ENCODE data around the gene PRKCH. TPM values are rescaled to one million over a fixed set of nuclear protein-coding genes. Genes with fewer than 3 reads are reported as not detected.

Gene PRKCH
- total RNA-seq, 2 experiments from 2014 or later, result 318 to 343 TPM

GRCh38 chr14:61392297-61392696 lies 70.9 kb downstream of the PRKCH start:
- H3K27me3 Mint-ChIP-seq (ENCODE audit: low read depth), result no peaks in the 10 kb centered on the region
- no peak for DNase-seq
- H3K4me1 Mint-ChIP-seq (ENCODE audit: low read depth), result peaks cover 13% of the 10 kb centered on the region
- ChIA-PET POLR2A (no interaction called here), CTCF (no interaction called here)
- H3K36me3 Mint-ChIP-seq (ENCODE audit: low read depth), result peaks cover 74% of the 10 kb centered on the region
- H3K27ac Mint-ChIP-seq, result peak overlapping the region; percentile 23
- H3K9me3 Mint-ChIP-seq (ENCODE audit: insufficient read depth), result no peaks in the 10 kb centered on the region
- ATAC-seq, result no peak
- peak overlapping the region; percentile 23 for H3K4me3 Mint-ChIP-seq

DNA sequence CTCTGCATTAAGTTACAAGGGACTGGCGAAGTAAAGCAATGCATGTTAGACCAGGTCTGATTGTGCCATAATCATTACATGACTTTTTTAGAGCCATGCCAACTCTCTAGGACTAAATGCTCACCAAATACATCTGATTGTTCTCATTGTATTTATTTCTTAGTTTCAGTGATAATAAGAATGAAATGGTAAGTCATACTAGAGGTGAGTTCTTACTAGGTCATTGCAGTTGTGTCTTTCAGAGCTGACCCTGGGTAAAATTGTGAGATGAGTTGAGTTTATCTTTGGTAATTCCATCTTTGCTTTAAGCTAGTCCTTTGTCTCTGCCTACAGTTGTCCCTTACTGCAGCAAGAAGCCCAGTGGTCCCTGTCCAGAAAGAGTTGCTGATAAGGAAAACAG lies 73.2 kb downstream of the PRKCH start:
- no peak for ATAC-seq
- CTCF ChIA-PET, result interaction anchor here (1.1 to 2.1 kb wide), 6 partner anchors 12 to 125 kb away, joined by 3 to 6 read pairs (median 3); no protein-coding TSS in a partner anchor
- peak overlapping the region; percentile 13 for H3K4me3 Mint-ChIP-seq

DNA sequence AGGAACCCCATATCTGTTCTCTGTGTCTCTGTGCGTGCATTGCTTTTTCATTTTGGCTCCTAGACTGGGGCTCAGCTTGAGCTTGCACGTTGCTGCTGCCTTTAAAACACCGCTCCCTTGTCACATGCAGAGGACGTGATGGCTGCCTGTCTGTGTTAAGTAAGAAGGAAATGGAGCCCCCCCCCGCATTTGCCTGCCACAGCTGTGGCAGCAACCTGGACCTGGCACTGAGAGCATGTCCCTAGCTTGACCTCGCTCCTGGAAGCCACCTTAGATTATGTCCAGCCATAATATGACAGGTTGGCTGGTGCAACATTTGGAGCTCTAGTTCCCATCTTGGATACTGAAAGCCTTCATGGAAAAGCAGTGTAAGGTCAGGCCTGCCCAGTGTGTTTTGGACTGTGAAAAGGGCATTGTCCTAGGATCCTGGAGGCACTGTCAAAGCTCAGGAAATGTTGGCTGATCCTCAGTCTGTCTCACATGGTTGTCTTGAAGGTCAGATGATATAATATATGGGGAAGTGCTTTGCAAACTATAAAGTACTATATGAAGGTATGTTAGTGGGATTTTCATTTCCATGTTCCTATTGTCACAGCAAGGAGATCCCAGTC lies 73.8 kb downstream of the PRKCH start:
- POLR2A ChIA-PET, result interaction anchor here (1.1 to 1.4 kb wide), 3 partner anchors 8 to 13 kb away, joined by 3 to 4 read pairs (median 4); no protein-coding TSS in a partner anchor
- Mint-ChIP-seq H3K4me3 (no peak overlapping the region), H3K4me1 (ENCODE audit: low read depth) (peaks cover 40% of the 10 kb centered on the region), H3K36me3 (ENCODE audit: low read depth) (peaks cover 83% of the 10 kb centered on the region), H3K27ac (peak overlapping the region; percentile 78), H3K9me3 (ENCODE audit: insufficient read depth) (no peaks in the 10 kb centered on the region), H3K27me3 (ENCODE audit: low read depth) (no peaks in the 10 kb centered on the region)
- no peak for DNase-seq
- ATAC-seq, result no peak
- CTCF ChIA-PET, result interaction anchor here (1.0 to 2.6 kb wide), 7 partner anchors 13 to 442 kb away, joined by 3 to 5 read pairs (median 3); no protein-coding TSS in a partner anchor

More for the DNA sequence above, 73.2 kb downstream of the PRKCH start:
- Mint-ChIP-seq H3K9me3 (ENCODE audit: insufficient read depth) (no peaks in the 10 kb centered on the region), H3K27me3 (ENCODE audit: low read depth) (no peaks in the 10 kb centered on the region), H3K4me1 (ENCODE audit: low read depth) (peaks cover 33% of the 10 kb centered on the region), H3K27ac (peak overlapping the region; percentile 78), H3K36me3 (ENCODE audit: low read depth) (peaks cover 82% of the 10 kb centered on the region)
- POLR2A ChIA-PET, result interaction anchor here (1.1 to 1.2 kb wide), 2 partner anchors 9 to 14 kb away, joined by 3 to 4 read pairs; no protein-coding TSS in a partner anchor
- DNase-seq, result no peak

DNA sequence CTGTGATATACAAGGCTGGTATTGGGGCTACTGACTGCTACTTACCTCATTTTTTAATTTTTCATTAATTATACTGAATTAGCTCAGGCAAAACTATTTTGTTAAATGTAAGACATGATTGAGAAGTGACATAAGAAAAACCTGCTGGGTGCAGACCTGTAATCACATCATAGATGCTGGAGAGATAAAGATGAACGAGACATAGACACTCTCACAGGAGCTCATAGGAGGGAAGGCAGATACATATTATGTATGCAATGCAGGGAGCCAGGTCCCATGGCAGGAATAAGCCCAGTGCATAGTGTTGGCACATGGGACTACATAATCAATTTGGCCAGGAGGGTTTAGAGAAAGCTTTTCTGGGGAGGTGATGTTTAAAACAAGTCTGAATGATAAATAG lies 74.9 kb downstream of the PRKCH start:
- DNase-seq, result no peak
- H3K27ac Mint-ChIP-seq, result peak overlapping the region; percentile 68
- no peak overlapping the region for H3K4me3 Mint-ChIP-seq
- CTCF ChIA-PET, result interaction anchor here (0.7 to 2.6 kb wide), 5 partner anchors 12 to 441 kb away, joined by 3 to 5 read pairs (median 4); no protein-coding TSS in a partner anchor
- no peaks in the 10 kb centered on the region for H3K27me3 Mint-ChIP-seq (ENCODE audit: low read depth)
- peak; percentile 47 for ATAC-seq
- H3K9me3 Mint-ChIP-seq (ENCODE audit: insufficient read depth), result no peaks in the 10 kb centered on the region
- peaks cover 87% of the 10 kb centered on the region for H3K36me3 Mint-ChIP-seq (ENCODE audit: low read depth)
- H3K4me1 Mint-ChIP-seq (ENCODE audit: low read depth), result peaks cover 51% of the 10 kb centered on the region
- POLR2A ChIA-PET, result interaction anchor here (1.4 kb wide), 1 partner anchor 11 kb away, joined by 4 read pairs; no protein-coding TSS in a partner anchor

DNA sequence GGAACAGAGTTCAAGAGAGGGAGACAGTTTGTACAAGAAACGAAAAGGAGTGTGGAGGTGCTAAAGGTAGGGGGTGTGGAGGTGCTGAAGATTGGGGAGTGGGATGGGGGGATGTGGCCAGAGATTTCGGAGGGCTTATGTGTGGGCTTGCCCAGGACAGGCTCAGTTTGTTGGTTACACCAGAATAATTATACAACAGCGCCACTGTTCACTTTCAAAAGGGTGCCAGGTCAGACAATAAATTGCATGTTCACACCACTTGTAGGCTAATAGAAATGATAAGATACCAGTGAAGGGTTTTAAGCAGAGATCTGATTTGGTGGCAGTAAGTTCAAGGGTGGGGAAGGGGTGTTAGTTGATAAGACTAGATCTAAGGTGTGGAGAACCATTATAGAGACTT lies 75.3 kb downstream of the PRKCH start:
- H3K27ac Mint-ChIP-seq, result peak overlapping the region; percentile 68

DNA sequence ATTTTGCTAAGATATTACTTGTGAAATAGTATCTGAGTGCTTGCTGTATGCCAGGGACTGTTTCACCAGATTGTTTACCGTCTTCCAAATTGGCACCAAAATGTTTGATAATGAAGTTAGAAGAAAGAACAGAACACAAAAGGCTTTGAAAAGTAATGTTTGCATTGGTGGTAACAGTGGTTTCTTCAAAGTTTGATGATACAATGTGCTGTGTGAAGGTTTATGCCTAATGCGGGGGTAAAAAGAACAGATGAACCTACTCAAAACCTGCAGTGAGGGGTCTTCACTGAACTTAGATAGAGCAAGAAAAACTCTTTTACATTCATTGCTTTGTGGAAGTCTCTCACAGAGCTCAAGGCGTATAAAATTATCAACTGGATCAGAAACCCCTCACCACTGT lies 76.2 kb downstream of the PRKCH start:
- Mint-ChIP-seq H3K4me1 (ENCODE audit: low read depth) (peaks cover 60% of the 10 kb centered on the region), H3K27ac (peak overlapping the region; percentile 79), H3K36me3 (ENCODE audit: low read depth) (peaks cover 83% of the 10 kb centered on the region), H3K4me3 (peak overlapping the region; percentile 9), H3K9me3 (ENCODE audit: insufficient read depth) (no peaks in the 10 kb centered on the region), H3K27me3 (ENCODE audit: low read depth) (no peaks in the 10 kb centered on the region)
- POLR2A ChIA-PET, result interaction anchor here (0.8 to 1.0 kb wide), 4 partner anchors 9 to 32 kb away, joined by 3 to 4 read pairs (median 3); no protein-coding TSS in a partner anchor
- DNase-seq, result no peak
- CTCF ChIA-PET, result interaction anchor here (2.9 kb wide), 1 partner anchor 12 kb away, joined by 10 read pairs; no protein-coding TSS in a partner anchor
- ATAC-seq, result peak; percentile 15

More for the DNA sequence above, 75.3 kb downstream of the PRKCH start:
- Mint-ChIP-seq H3K36me3 (ENCODE audit: low read depth) (peaks cover 87% of the 10 kb centered on the region), H3K4me1 (ENCODE audit: low read depth) (peaks cover 55% of the 10 kb centered on the region), H3K9me3 (ENCODE audit: insufficient read depth) (no peaks in the 10 kb centered on the region), H3K4me3 (no peak overlapping the region), H3K27me3 (ENCODE audit: low read depth) (no peaks in the 10 kb centered on the region)
- ATAC-seq (no peak), DNase-seq (no peak)
- POLR2A ChIA-PET, result interaction anchor here (1.0 to 1.4 kb wide), 2 partner anchors 11 to 21 kb away, joined by 3 to 4 read pairs; no protein-coding TSS in a partner anchor
- CTCF ChIA-PET, result interaction anchor here (1.0 to 2.6 kb wide), 3 partner anchors 14 to 441 kb away, joined by 3 to 5 read pairs (median 4); no protein-coding TSS in a partner anchor

DNA sequence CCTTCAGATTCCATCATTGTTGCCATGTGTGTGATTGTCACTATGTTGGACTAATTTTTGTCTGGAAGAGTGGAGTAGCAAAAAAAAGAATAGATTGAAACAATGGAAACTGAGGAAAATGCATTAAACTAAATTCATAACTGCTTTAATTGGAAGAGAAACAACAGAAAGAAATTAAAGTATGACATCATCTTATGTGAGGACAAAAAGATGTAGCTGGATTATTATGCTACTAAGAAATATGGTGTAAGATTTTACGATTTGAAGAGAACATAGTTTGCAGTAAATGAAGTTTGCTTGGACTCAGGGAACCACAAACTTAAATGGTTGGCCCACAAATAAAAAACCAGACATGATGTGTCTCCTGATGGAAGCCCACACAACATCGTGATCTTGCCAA lies 76.8 kb downstream of the PRKCH start:
- Mint-ChIP-seq H3K9me3 (ENCODE audit: insufficient read depth) (no peaks in the 10 kb centered on the region), H3K36me3 (ENCODE audit: low read depth) (peaks cover 77% of the 10 kb centered on the region), H3K4me1 (ENCODE audit: low read depth) (peaks cover 62% of the 10 kb centered on the region), H3K4me3 (peak overlapping the region; percentile 35), H3K27ac (peak overlapping the region; percentile 79), H3K27me3 (ENCODE audit: low read depth) (no peaks in the 10 kb centered on the region)
- no peak for DNase-seq
- no peak for ATAC-seq
- CTCF ChIA-PET, result interaction anchor here (2.9 kb wide), 1 partner anchor 13 kb away, joined by 10 read pairs; no protein-coding TSS in a partner anchor
- POLR2A ChIA-PET, result interaction anchor here (0.8 to 1.6 kb wide), 3 partner anchors 12 to 64 kb away, joined by 3 to 4 read pairs (median 3); no protein-coding TSS in a partner anchor

- ChIA-PET POLR2A (interaction anchor here (1.1 to 3.6 kb wide), 4 partner anchors 10 to 65 kb away, joined by 3 to 10 read pairs (median 3); no protein-coding TSS in a partner anchor), CTCF (interaction anchor here (1.0 to 4.1 kb wide), 7 partner anchors 10 to 114 kb away, joined by 3 to 32 read pairs (median 4); no protein-coding TSS in a partner anchor)
- Mint-ChIP-seq H3K27ac (no peak overlapping the region), H3K4me1 (ENCODE audit: low read depth) (peaks cover 73% of the 10 kb centered on the region), H3K36me3 (ENCODE audit: low read depth) (peaks cover 70% of the 10 kb centered on the region), H3K4me3 (no peak overlapping the region), H3K9me3 (ENCODE audit: insufficient read depth) (no peaks in the 10 kb centered on the region), H3K27me3 (ENCODE audit: low read depth) (no peaks in the 10 kb centered on the region)
- DNase-seq (no peak), ATAC-seq (no peak)
Measured at GRCh38 chr14:61399365-61399764, 78.0 kb downstream of the PRKCH start.

- peak overlapping the region; percentile 62 for H3K27ac Mint-ChIP-seq
- no peak for ATAC-seq
- no peaks in the 10 kb centered on the region for H3K9me3 Mint-ChIP-seq (ENCODE audit: insufficient read depth)
- ChIA-PET POLR2A (interaction anchor here (1.2 to 3.6 kb wide), 2 partner anchors 13 to 68 kb away, joined by 3 to 10 read pairs; no protein-coding TSS in a partner anchor), CTCF (interaction anchor here (0.7 to 4.1 kb wide), 6 partner anchors 12 to 132 kb away, joined by 3 to 32 read pairs (median 4); no protein-coding TSS in a partner anchor)
- peaks cover 89% of the 10 kb centered on the region for H3K4me1 Mint-ChIP-seq (ENCODE audit: low read depth)
- no peak for DNase-seq
- no peak overlapping the region for H3K4me3 Mint-ChIP-seq
- H3K36me3 Mint-ChIP-seq (ENCODE audit: low read depth), result peaks cover 68% of the 10 kb centered on the region
- H3K27me3 Mint-ChIP-seq (ENCODE audit: low read depth), result no peaks in the 10 kb centered on the region
Measured at GRCh38 chr14:61401461-61401860, 80.1 kb downstream of the PRKCH start.

GRCh38 chr14:61403411-61403810 lies 82.0 kb downstream of the PRKCH start:
- Mint-ChIP-seq H3K4me3 (peak overlapping the region; percentile 67), H3K9me3 (ENCODE audit: insufficient read depth) (no peaks in the 10 kb centered on the region), H3K4me1 (ENCODE audit: low read depth) (peaks cover 89% of the 10 kb centered on the region), H3K36me3 (ENCODE audit: low read depth) (peaks cover 66% of the 10 kb centered on the region), H3K27me3 (ENCODE audit: low read depth) (no peaks in the 10 kb centered on the region), H3K27ac (peak overlapping the region; percentile 92)
- ChIA-PET POLR2A (interaction anchor here (0.6 to 1.6 kb wide), 15 partner anchors 8 to 264 kb away, joined by 3 to 8 read pairs (median 4); partner anchors contain the start of gene PRKCH), CTCF (interaction anchor here (0.7 to 2.5 kb wide), 10 partner anchors 15 to 107 kb away, joined by 3 to 11 read pairs (median 4); no protein-coding TSS in a partner anchor)
- ATAC-seq (peak; percentile 83), DNase-seq (peak; percentile 63)

- Mint-ChIP-seq H3K9me3 (ENCODE audit: insufficient read depth) (no peaks in the 10 kb centered on the region), H3K4me3 (peak overlapping the region; percentile 11), H3K36me3 (ENCODE audit: low read depth) (peaks cover 69% of the 10 kb centered on the region), H3K4me1 (ENCODE audit: low read depth) (peaks cover 90% of the 10 kb centered on the region), H3K27me3 (ENCODE audit: low read depth) (no peaks in the 10 kb centered on the region), H3K27ac (peak overlapping the region; percentile 81)
- ATAC-seq (no peak), DNase-seq (no peak)
- ChIA-PET CTCF (interaction anchor here (2.0 to 2.5 kb wide), 2 partner anchors 24 to 72 kb away, joined by 5 to 9 read pairs; no protein-coding TSS in a partner anchor), POLR2A (no interaction called here)
Measured at GRCh38 chr14:61404637-61405036, 83.3 kb downstream of the PRKCH start.
